Activated CD4-positive, alpha-beta T cell treated with anti-CD3 and anti-CD28 coated beads, Interleukin-2, amount 10 ng/mL, durations not matched to agents 24 days and 14 days (primary cell): ENCODE measurements around the gene ANKRD33B. TPM values are rescaled to one million over a fixed set of nuclear protein-coding genes. Genes with fewer than 3 reads are reported as not detected.

Source experiments
- DNase-seq: peaks from one replicate; pipeline ENCODE4 v3.0.0; 2022
- H3K27ac Mint-ChIP-seq: one replicate; pipeline ENCODE4 v1.8.0; 2022; ENCODE audit warnings: mild to moderate bottlenecking, mixed read lengths
- H3K27me3 Mint-ChIP-seq: one replicate; pipeline ENCODE4 v1.8.0; 2022; ENCODE audit warnings: mixed read lengths
- H3K36me3 Mint-ChIP-seq: one replicate; pipeline ENCODE4 v1.8.0; 2022; ENCODE audit warnings: low read depth, mild to moderate bottlenecking, mixed read lengths
- H3K4me1 Mint-ChIP-seq: one replicate; pipeline ENCODE4 v1.8.0; 2021; ENCODE audit warnings: mixed read lengths
- H3K4me3 Mint-ChIP-seq: one replicate; pipeline ENCODE4 v1.8.0; 2022; ENCODE audit warnings: mild to moderate bottlenecking, moderate library complexity, mixed read lengths
- H3K9me3 Mint-ChIP-seq: one replicate; pipeline ENCODE4 v1.8.0; 2021; ENCODE audit warnings: mixed read lengths
- intact Hi-C: fragments of 100-400 bp; cut with micrococcal nuclease; formaldehyde crosslinking; loops from one replicate; pipeline ENCODE4 v1.15.1; 2023
- total RNA-seq: library from RNA; stranded (reverse); gene quantifications from 2 replicates; pipeline ENCODE4 v1.2.3, GENCODE V29; 2022

The ANKRD33B gene
- total RNA-seq, 1 donor from 2014 or later = 21.7 TPM

DNA sequence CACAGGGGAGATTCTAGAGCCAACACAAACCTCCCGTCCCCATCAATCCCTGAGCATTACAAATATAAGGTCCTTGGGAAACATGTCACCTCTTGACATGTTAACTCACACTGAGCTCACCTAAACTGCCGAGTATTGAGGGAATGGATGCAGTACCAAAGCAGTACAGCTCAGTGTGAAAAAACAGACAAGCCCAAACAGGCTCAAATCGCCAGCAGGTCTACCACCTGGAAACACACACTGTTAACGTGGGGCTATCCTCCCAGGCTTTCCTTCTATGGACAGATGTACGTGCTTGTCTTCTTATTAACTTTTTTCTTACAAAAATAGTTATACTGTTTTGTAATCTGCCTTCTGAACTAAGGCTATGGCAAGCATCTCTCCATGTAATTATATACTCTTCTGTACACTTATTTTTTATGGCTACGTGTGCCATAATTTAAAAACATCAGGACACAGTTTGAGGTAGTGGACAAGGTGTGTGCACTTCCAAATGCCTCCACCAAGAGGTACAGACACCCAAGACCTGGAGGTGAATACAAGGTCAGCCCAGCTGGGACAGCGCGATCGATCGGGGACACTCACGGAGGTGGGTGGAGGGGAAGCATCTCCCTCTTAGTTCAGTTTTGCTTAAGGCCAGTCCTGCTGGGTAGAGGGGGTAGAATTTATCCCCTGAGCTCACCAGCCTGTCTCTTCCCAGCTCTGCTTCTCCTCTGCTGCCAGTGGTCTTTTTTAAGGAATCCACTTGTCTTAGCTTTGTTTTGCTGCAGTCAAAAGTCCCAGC lies 120.6 kb downstream of the ANKRD33B start:
- Mint-ChIP-seq H3K27me3 (no peaks in the 10 kb centered on the region), H3K4me3 (no peak overlapping the region), H3K36me3 (peaks cover 21% of the 10 kb centered on the region), H3K4me1 (peaks cover 4% of the 10 kb centered on the region), H3K27ac (peak overlapping the region; percentile 48), H3K9me3 (no peaks in the 10 kb centered on the region)
- DNase-seq = no peak
- intact Hi-C loops = no loop called here

DNA sequence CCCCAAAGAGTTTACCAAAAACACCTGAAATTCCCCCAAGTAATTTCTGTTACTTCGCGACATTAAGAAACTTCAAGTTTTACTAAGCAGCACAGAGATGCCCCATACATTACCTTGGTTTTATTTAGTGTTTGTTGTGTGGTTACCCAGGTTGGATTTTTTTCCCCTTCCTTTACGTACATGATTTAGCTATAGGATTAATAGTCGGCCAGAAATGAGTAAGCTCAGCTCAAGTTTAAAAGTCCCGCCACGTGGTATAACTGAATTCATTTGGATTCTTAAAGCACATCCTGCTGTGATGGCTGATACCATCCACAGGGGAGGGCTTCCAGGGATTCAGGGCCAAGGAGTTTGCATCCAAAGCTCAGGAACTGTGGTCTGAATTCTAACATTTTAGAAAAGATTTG lies 121.2 kb downstream of the ANKRD33B start:
- H3K4me1 Mint-ChIP-seq = peaks cover 7% of the 10 kb centered on the region
- no peak overlapping the region for H3K4me3 Mint-ChIP-seq
- DNase-seq = no peak

DNA sequence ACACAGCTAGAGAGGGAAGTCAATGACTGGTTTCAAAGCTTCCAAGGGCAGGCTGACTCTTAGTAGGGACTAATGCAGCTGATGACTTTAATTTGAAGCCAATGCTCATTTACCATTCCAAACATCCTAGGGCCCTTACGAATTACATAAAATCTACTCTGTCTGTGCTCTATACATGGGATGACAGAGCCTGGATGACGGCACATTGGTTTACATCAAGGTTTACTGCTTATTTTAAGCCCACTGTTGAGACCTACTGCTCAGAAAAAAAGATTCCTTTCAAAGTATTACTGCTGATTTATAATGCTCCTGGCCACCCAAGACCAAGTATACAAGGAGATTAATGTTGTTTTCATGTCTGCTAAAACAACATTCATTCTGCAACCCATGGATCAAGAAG lies 123.0 kb downstream of the ANKRD33B start:
- Mint-ChIP-seq H3K9me3 (no peaks in the 10 kb centered on the region), H3K4me3 (no peak overlapping the region)

More for the DNA sequence above, 121.2 kb downstream of the ANKRD33B start:
- Mint-ChIP-seq H3K36me3 (peaks cover 18% of the 10 kb centered on the region), H3K27ac (peak overlapping the region; percentile 48), H3K9me3 (no peaks in the 10 kb centered on the region), H3K27me3 (no peaks in the 10 kb centered on the region)
- intact Hi-C loops = no loop called here

DNA sequence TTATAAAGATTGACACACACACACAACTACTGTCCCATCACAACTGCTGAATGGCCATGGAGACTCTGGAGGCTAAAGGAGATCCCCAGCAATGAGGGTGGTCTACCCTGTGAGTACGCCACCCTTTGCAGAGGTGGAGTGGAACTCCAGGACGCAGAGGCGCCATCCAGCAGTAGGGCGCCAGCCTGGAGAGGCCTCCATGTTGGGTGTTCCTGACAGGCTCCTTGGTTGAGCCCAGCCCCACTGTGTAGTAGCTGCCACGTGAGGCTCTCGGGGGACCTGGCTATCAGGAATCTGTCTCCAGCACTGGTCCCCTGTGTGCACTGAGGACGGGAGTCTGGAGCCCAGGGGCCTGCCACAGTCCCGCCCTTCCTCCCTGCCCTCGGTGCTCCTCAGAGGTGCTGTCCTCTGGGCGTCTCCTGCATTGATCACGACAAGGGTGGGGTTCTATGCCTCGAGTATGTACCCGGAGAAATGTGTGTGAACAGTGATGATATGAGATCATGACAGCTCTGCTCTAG lies 124.8 kb downstream of the ANKRD33B start:
- Mint-ChIP-seq H3K9me3 (no peaks in the 10 kb centered on the region), H3K4me1 (peaks cover 9% of the 10 kb centered on the region), H3K27ac (peak overlapping the region; percentile 45), H3K4me3 (no peak overlapping the region), H3K27me3 (no peaks in the 10 kb centered on the region), H3K36me3 (peaks cover 13% of the 10 kb centered on the region)
- intact Hi-C loops = no loop called here
- DNase-seq = no peak

More for the DNA sequence above, 123.0 kb downstream of the ANKRD33B start:
- intact Hi-C loops = no loop called here
- no peaks in the 10 kb centered on the region for H3K27me3 Mint-ChIP-seq
- no peak for DNase-seq
- peaks cover 15% of the 10 kb centered on the region for H3K36me3 Mint-ChIP-seq
- H3K4me1 Mint-ChIP-seq = peaks cover 9% of the 10 kb centered on the region
- H3K27ac Mint-ChIP-seq = no peak overlapping the region

DNA sequence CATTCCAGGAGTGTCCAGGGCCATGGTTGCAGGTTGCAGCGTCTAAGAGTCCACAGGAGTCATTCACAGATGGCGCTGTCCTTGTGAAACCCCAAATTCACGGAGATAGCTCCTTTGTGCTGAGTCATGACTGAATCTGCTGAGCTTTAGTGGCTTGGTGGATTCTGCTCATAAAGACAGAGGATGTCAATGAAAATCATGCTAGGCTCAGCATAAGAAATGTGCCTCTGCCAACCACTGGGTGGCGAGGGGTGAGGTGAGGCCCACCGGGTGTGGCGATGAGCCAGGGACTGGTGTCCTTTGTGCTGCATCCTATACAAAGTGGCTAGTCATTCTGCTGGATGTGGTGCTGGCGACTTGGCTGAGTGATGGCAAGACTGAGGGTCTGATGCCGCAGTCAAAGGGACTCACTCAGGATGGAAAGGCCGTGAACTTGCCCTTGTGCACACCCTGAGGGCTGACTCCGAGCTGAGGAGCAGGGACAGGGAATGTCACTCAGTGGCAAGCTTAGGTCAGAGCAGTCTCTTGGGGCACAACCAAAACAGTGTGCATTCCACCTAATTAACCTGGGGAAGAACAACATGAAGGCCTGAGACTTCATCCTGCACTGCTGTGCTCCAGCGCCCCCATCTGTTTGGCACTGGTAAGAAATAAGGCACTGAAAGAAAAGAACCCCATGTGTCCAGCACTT lies 125.7 kb downstream of the ANKRD33B start:
- peak; percentile 76 for DNase-seq
- peaks cover 9% of the 10 kb centered on the region for H3K4me1 Mint-ChIP-seq
- peaks cover 13% of the 10 kb centered on the region for H3K36me3 Mint-ChIP-seq
- H3K27me3 Mint-ChIP-seq = no peaks in the 10 kb centered on the region
- intact Hi-C loops = loop anchor here (2.0 kb wide), 1 partner anchor 237 kb away; no protein-coding TSS in a partner anchor
- H3K27ac Mint-ChIP-seq = peak overlapping the region; percentile 20
- H3K4me3 Mint-ChIP-seq = no peak overlapping the region
- H3K9me3 Mint-ChIP-seq = no peaks in the 10 kb centered on the region

DNA sequence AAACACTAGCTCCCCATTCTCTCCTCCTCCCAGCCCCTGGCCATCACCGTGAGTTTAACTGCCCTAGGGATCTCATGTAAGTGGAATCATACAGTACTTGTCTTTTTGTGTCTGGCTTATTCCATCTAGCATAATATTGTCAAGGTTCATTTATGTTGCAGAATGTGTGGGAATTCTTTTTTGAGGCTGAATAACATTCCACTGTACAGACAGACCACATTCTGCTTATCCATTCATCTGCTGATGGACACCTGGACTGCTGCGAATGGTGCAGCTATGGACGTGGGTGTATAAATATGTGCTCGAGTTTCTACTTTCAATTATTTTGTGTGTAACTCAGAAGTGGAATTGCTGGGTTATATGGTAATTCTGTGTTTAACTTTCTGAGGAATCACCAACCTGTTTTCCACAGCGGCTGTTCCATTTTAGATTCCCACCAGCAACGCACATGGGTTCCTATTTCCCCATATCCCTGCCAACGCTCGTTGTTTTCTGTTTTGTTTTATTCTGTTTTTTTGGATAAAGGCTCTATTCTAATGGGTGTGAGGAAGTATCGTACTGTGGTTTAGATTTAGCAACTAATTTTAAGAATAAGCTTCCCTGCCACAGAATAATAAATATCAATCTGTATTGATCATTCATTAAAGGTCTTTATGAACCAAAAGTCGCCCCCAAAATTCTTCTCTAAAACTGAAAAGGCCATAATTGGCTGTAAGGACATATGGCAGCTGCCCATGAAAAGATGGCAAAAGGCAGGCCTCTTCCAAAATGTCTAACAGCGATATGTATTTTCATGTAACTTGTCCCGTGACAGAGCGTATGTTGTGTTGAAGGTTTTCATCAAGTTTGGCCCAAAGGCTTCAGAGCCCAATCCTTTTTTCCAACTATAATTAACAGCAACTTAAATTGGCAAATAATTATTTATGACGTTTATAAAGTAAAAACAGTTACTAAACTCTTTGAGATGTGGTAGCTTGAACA lies 126.9 kb downstream of the ANKRD33B start:
- peaks cover 6% of the 10 kb centered on the region for H3K36me3 Mint-ChIP-seq

DNA sequence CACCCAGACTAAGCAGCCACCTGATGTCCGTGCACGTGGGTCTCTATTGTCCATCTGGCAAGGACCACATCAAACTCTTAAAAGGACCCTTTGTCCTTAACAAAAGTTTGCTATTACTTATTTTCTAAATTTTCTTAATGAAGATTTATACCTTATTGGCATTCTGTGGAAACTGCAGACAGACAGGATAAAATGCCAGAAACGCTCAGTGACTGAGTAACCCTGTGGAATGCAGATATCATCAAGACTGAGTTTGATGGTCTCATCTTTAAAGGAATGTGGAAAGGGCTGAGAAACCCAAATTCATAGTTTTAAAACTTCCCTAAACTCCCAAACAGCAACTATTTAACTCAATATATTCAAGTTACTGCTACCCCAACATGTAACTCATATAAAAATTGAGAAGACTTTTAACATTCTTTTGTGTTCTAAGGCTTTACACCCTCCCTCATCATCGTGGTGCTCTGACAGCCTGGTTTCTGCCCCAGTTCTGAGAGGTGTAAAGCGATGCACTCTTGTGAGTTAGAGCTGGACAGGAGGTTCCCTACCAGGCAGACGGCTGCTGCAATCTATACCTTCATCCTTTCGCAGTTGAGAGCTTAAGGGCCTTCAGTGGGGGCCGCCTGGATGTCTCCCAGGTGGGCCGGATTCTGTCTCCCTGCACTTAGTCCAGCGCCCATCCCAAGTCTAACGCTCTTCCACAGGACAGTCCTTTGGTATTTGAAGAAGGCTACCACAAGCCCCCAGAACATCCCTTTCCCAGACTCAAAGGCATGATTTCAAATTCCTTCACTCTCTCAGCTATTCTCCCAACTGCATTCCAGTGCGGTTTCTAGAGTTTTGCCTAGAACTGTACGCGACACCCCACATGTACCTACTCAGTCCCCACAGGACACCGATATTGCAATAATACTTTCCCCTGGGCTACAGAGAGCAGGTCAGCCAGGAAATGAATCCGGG lies 128.2 kb downstream of the ANKRD33B start:
- Mint-ChIP-seq H3K36me3 (peaks cover 4% of the 10 kb centered on the region), H3K27ac (no peak overlapping the region), H3K27me3 (no peaks in the 10 kb centered on the region), H3K4me3 (no peak overlapping the region), H3K9me3 (no peaks in the 10 kb centered on the region), H3K4me1 (peaks cover 8% of the 10 kb centered on the region)
- intact Hi-C loops = loop anchor here (2.0 kb wide), 1 partner anchor 239 kb away; no protein-coding TSS in a partner anchor
- DNase-seq = no peak

More for the DNA sequence above, 126.9 kb downstream of the ANKRD33B start:
- no peak overlapping the region for H3K4me3 Mint-ChIP-seq
- intact Hi-C loops = loop anchor here (2.0 kb wide), 1 partner anchor 238 kb away; no protein-coding TSS in a partner anchor
- no peak overlapping the region for H3K27ac Mint-ChIP-seq
- no peaks in the 10 kb centered on the region for H3K9me3 Mint-ChIP-seq
- H3K4me1 Mint-ChIP-seq = peaks cover 6% of the 10 kb centered on the region
- no peaks in the 10 kb centered on the region for H3K27me3 Mint-ChIP-seq
- no peak for DNase-seq

DNA sequence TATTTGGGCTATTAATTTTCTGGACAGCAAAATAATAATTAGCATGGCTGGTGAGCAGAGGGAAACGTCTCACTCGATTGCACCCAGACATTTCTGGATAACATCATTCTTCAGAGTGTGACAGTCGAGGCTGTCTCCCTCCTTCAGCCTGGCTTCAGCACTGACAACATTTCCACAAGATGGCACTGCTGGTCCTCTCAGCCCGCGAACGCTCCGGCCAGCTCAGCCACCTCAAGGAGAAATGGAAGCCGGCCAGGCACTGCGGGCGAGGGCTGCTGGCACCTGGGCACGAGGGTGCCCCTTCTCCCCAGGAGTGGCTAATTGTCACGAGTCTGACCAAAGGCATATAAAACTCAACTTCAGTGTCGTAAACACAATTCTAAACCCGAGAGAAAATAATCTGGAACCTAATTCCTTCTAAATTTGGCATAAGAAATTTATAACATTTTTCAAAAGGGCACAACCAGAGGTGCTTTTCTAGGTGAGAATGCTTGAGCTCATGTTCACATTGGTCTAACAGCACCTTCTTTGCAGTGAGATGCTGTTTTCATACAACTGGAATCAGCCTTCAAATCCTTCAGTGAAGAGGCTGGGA lies 131.3 kb downstream of the ANKRD33B start:
- no peaks in the 10 kb centered on the region for H3K27me3 Mint-ChIP-seq
- peaks cover 1% of the 10 kb centered on the region for H3K36me3 Mint-ChIP-seq
- H3K9me3 Mint-ChIP-seq = no peaks in the 10 kb centered on the region
- H3K27ac Mint-ChIP-seq = no peak overlapping the region
- intact Hi-C loops = no loop called here
- no peak overlapping the region for H3K4me3 Mint-ChIP-seq
- H3K4me1 Mint-ChIP-seq = peaks cover 11% of the 10 kb centered on the region
- peak; percentile 63 for DNase-seq

DNA sequence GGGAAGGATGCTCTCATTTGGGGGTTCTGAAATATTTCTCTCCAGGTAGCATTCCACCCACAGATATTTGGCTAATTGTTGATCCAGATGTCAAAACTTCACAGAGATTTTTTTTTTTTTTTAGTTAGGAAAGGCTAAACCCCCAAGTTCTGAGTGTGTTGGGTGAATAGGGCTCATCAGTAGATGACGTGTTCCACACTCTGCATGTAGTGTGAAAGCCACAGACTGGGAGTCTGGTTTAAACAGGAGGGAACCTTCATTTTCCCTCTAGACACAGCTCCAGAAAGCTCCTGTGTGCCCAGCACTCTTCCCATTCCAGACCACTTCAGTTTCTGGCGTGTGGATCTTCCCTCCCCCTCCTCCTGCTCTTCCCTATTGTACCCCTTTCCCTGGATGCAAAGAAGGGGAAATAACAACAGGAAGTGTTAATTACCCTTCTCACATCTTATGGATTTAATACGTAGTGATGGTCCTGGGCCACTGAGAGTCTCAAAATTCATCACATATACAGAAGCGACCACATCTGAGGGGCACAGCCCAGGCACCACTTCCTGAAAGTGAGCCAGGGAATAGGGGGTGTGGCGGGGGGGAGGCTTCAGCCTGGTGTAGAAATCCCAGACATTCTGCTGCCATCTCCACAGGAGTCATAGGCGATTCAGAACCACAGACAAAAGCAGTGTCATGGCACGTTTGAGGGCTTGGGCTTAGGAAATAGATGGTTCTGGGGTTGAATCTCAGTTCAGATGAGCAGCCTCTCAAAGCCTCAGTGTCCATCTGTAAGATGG lies 132.1 kb downstream of the ANKRD33B start:
- H3K4me3 Mint-ChIP-seq = no peak overlapping the region
- H3K36me3 Mint-ChIP-seq = peaks cover 1% of the 10 kb centered on the region
- peaks cover 11% of the 10 kb centered on the region for H3K4me1 Mint-ChIP-seq
- no peaks in the 10 kb centered on the region for H3K9me3 Mint-ChIP-seq
- no peak overlapping the region for H3K27ac Mint-ChIP-seq
- no peaks in the 10 kb centered on the region for H3K27me3 Mint-ChIP-seq
- intact Hi-C loops = no loop called here
- DNase-seq = no peak

DNA sequence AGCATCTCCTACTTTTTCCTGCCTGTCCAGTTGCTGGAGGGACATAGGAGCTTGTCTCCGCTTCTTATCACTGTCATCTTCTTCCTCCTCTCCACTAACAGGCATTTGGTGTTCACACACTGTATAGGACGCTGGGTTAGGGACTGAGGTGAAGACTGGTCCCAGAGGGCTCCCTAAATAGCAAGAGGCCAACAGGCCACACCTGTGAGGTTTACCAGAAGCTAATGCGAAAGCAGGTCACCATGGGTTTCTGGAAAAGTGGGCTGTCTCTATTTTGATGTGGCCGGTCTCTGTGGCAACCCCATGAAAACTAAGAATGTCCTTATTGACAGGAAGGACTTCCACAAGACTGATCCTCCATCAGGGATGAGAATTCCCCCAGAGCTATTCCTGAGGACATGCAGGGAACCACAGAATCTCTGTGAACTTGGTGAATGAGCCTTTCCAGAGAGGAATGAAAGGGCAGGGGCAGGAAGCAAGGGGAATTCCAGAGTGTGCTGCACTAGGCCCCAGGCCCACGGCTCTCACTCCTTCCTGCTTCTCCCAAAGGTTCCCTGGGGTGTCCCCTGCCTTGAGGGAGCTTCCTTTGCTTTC lies 135.5 kb downstream of the ANKRD33B start:
- DNase-seq = no peak
- no peak overlapping the region for H3K27ac Mint-ChIP-seq
- peaks cover 1% of the 10 kb centered on the region for H3K36me3 Mint-ChIP-seq
- intact Hi-C loops = no loop called here
- peaks cover 15% of the 10 kb centered on the region for H3K4me1 Mint-ChIP-seq
- no peaks in the 10 kb centered on the region for H3K27me3 Mint-ChIP-seq
- H3K9me3 Mint-ChIP-seq = no peaks in the 10 kb centered on the region
- H3K4me3 Mint-ChIP-seq = no peak overlapping the region

DNA sequence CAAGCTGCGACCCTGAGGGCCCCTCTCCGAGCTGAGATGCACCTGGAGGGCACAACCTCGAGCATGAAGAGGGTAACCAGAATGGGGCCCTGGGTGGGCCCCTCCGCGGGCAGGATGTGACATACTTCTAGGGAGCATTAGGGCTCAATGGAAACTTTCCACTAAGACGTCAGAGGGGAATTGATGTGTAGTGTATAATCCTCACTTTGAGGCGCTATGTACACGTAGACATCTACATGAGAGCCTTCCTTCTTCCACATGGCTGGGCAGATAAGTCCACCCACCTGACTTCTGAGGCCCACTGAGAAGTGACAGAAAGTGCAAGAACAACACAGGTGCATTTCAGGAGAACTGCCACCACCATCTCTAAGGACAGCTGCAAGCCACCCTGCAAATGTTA lies 136.1 kb downstream of the ANKRD33B start:
- intact Hi-C loops = loop anchor here (5.0 to 10.0 kb wide), 2 partner anchors 62 to 155 kb away; partner anchors contain the start of gene DAP
- Mint-ChIP-seq H3K9me3 (no peaks in the 10 kb centered on the region), H3K4me1 (peaks cover 20% of the 10 kb centered on the region), H3K36me3 (peaks cover 1% of the 10 kb centered on the region), H3K4me3 (no peak overlapping the region), H3K27ac (peak overlapping the region; percentile 43), H3K27me3 (no peaks in the 10 kb centered on the region)
- no peak for DNase-seq
